Ovary (tissue), 3 donors: Measurements from ENCODE around the gene TNIK.

Source experiments
- CTCF ChIP-seq, 3 donors: fragments of 450-650 bp in 2 of 3; fragments of 200-600 bp in 1 of 3; IDR thresholded peaks; one replicate each; pipeline versions ENCODE4 v1.5.1 to v1.8.0; 2016 to 2022; ENCODE audit warnings: antibody characterized with exemption in 3 of 3, mild to moderate bottlenecking in 1 of 3
- EP300 ChIP-seq: sonication (generic); formaldehyde crosslinking; IDR thresholded peaks from one replicate; pipeline ENCODE4 v1.6.1; 2017; ENCODE audit warnings: antibody characterized with exemption
- POLR2A ChIP-seq: fragments of 450-650 bp; IDR thresholded peaks from one replicate; pipeline ENCODE4 v1.6.1; 2017; ENCODE audit warnings: antibody characterized with exemption, mild to moderate bottlenecking, moderate library complexity
- donor health status: DM: no; HTN: no; CAD: no.

GRCh38 chr3:171346019-171346418, 114.2 kb downstream of the TNIK start:
- no peak for TF ChIP-seq EP300
- TF ChIP-seq CTCF (IDR thresholded peaks at IDR 0.05), result no peak
- TF ChIP-seq POLR2A, result no peak
